CD4-positive, alpha-beta T cell treated with Interleukin-17A for 4 hours (primary cell): Measurements from ENCODE around the gene FERMT3.

ENCODE experiments used
- DNase-seq: peaks from one replicate; pipeline ENCODE4 v3.0.0-alpha.2; 2020; ENCODE audit warnings: mixed read lengths

FERMT3 gene

GRCh38 chr11:64186492-64187165 lies 19.9 kb upstream of the FERMT3 start:
- DNase-seq = peak; percentile 53

- DNase-seq = no peak
Measured at GRCh38 chr11:64192434-64192833, 14.1 kb upstream of the FERMT3 start.

DNA sequence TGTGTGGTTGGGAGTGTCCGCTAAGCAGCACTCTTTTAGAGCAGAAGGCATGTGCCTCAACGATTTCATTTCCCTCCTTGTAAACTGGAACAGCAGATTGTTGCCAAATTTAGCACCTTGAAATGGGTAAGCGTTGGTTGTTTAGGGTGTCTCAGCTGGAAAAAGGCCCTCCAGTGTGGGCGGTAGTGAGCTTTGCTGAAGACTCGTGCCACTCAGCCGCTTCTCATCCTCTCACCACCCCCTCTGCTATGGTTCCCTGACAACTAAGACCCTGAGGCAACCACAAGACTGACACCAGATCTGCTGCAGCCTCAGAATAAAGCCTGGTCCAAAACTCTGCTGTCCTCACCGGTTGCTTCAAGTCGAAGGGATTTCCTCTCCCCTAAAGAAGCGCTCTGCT lies 9.9 kb upstream of the FERMT3 start:
- DNase-seq = no peak

GRCh38 chr11:64198511-64198910 lies 8.0 kb upstream of the FERMT3 start:
- DNase-seq = no peak

- DNase-seq = no peak
Measured at GRCh38 chr11:64201543-64201942, 5.0 kb upstream of the FERMT3 start.

DNA sequence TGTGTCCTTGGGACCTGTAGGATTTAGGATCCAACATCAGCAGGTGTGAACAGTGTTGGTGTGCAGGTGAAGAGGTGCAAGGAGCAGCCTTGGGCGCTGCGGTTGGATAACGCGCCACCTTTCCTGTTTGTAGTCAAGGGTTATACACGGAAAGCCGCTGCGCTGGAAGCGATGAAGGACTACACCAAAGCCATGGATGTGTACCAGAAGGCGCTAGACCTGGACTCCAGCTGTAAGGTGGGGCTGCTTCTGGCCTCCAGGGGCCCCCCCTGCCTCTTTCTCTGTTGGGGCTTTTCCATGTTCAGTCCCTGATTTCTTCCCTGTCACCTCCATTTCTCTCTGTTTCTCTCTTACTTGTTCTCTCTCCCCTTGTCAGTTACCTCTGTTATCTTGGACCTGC lies 3.5 kb upstream of the FERMT3 start:
- DNase-seq = no peak

- no peak for DNase-seq
Measured at GRCh38 chr11:64203421-64204079, 3.0 kb upstream of the FERMT3 start.

GRCh38 chr11:64204080-64204440 lies 2.5 kb upstream of the FERMT3 start:
- no peak for DNase-seq

DNA sequence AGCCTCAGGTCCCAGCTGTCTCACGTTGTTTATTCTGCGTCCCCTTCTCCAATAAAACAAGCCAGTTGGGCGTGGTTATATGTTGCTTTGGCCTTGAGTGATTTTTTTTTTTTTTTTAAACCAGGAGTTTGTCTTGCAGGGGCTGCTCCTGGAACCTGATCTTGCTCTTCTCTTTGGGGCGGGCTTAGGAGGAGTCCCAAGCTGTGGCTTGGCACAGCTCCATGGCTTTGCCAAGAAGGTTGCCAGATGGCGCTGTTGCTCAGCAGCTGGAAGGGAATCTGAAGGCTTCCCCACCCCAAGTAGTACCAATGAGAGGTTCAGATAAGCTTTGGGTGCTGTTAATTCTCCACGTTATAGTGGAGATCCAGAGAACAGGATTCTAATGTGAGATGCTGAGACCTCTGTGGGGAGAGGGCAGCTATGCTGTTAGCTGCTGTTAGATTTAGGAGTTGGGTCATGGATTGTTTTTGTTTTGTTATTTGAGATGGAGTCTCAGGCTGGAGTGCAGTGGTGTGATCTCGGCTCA lies 2.0 kb upstream of the FERMT3 start:
- peak; percentile 89 for DNase-seq

- peak; percentile 85 for DNase-seq
Measured at GRCh38 chr11:64207256-64208085, 950 bp downstream of the FERMT3 start.

DNA sequence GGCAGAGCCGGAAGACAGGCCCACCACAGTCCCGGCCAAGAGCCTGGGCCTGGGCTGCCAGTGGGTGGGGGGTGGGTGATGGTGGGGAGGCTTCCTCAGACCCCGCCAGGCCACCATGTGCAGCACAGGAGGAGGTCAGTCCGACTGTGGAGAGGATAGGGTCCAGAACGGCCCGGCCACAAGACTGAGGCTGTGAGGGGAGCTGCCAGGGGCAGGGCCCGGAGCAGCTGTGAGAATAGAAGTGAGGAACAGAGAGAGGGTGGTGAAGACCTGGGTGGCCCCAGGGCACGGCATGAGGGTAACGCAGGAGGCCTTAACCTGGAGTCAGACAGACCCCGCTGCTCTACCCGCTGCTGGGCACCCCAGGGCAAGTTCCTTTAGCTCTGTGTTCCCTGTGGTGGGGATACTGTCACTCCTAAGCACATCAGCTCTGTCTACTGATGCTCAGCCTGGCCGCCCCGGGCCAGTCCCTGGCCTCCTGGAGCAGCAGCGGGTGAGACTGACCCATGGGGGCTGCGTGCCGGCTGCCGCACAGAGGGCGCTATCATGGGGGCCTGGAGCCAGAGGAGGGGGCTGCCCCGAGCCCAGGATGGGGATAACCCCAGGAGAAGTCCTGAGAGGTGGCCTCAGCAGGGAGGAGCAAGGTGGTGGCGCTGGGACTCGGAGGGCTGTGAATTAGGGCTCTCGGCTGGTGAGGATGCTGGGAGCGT lies 1.7 kb downstream of the FERMT3 start:
- no peak for DNase-seq

DNA sequence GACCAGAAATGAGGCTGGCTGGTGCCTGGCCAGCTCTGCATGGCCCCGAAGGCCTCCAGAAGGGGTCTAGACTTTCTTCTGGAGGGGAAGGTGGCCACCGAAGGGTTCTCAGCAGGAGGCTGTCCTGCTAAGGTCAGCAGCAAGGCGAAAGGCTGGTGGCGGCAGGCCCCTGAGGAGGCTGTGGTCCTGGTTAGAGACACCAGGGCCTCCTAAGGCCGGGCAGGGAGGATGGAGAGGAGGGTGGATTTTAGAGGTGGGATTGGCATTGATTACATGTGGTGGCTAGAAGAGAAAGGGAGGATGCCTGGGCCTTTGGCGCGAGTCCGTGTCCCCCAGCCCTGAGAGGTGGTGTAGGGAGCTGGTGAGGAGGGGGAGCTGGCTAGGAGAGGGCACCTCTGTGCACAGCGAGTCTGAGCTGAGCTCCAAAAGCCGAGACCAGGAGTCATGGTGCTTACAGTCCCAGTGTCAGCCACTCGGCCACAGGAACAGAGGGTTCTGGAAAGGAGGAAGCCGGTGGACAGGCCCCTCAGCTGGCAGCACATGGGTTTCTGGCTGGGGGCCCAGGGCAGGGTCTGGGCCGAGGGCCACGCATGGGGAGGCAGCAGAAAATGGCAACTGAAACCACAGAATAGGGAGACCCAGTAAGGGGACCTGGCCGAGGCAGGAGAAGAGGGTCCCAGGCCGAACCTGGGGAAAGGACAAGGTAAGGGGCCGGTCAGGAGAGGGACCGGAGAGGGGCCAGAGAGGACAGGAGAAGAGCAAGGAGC lies 2.5 kb downstream of the FERMT3 start:
- no peak for DNase-seq

DNA sequence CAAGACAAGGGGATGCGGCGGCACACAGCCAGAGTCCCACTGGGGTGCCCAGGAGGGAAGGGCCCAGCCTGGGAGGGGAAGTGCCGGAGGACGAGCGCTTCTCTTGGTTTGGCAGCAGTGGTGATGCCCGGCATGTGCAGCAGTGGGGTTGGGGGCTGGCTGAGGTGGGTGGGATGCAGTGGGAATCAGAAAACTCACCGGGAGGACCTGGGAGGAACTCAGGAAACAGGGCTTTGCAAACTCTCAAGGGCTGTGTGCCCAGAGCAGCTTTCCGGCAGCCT lies 3.0 kb downstream of the FERMT3 start:
- DNase-seq = no peak

DNA sequence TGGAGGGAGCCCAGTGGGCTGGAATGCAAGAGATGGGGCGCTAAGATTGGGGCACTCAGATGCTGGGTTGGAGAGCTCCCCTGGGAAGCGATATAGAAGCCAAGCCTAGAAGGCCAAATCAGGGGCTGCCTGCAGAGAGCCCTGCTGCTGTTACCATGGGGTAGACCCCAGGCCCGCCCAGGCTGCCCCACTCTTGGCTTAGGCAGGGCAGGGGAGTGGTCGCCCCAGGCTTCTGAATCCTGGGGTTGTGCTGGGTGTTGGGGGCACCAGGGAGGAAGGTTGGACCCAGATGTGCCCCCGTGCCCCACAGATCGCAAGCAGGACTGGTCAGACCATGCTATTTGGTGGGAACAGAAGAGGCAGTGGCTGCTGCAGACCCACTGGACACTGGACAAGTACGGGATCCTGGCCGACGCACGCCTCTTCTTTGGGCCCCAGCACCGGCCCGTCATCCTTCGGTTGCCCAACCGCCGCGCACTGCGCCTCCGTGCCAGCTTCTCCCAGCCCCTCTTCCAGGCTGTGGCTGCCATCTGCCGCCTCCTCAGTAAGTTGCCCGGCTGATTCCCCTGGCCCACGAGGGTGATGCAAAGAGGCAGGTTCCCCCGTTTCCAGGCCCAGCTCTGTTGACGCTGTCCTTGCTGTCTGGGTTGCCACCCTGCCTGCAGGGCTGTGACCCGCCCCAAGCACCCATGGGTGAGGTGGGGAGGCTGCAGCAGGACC lies 3.9 kb downstream of the FERMT3 start:
- DNase-seq = no peak

DNA sequence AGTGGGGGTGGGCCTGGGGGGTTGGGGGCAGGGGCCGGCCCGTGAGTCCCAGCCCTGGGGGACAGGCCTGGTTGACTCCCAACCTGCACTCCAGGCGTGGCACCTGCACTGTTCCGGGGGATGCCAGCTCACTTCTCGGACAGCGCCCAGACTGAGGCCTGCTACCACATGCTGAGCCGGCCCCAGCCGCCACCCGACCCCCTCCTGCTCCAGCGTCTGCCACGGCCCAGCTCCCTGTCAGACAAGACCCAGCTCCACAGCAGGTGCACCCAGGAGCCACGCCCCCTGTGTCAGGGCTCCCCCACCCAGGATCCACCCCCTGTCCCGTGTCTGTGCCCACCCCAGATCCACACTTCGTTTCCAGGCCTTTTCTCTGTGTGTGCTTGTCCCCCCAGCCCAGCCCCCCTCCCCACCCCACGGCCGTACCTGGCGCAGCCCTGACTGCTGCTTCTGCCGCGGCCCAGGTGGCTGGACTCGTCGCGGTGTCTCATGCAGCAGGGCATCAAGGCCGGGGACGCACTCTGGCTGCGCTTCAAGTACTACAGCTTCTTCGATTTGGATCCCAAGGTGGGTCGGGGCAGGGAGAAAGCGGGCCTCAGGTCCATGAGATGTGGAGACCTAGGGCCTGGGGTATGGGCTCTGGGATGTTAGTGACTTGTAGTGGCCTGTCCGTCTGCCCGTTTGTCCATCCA lies 4.8 kb downstream of the FERMT3 start:
- DNase-seq = no peak

GRCh38 chr11:64216879-64217278 lies 10.4 kb downstream of the FERMT3 start:
- no peak for DNase-seq

DNA sequence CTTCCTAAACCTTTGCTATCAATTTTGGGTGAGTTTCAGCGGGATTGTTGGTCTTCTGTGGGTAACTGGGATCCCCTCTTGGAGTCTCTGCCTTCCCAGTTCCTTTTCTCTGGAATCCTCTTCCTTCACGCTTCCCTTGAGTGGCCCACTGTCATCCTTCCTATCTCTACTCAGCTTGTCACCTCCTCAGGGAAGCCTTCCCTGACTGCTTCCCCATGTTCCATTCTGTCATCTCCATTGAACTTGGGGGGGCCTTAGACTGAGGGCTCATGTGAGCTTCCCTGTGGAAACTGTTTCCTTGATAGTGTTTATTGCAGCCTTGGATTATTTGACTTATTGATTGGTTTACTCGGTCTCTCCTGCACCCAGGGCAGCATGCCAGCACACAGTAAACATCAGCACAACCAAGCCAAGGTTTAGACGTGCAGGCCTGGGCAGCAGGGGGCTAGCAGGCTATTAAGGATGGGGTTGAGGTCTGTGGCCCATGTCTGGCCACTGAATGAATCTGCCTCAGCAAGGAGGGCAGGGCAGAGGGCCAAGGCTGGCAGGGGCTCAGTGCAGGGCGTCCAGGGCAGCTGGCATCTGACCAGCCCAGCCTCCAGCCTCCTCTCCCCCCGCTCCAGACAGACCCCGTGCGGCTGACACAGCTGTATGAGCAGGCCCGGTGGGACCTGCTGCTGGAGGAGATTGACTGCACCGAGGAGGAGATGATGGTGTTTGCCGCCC lies 12.3 kb downstream of the FERMT3 start:
- no peak for DNase-seq

- no peak for DNase-seq
Measured at GRCh38 chr11:64219354-64219684, 12.8 kb downstream of the FERMT3 start.

- DNase-seq = no peak
Measured at GRCh38 chr11:64219755-64220154, 13.2 kb downstream of the FERMT3 start.

DNA sequence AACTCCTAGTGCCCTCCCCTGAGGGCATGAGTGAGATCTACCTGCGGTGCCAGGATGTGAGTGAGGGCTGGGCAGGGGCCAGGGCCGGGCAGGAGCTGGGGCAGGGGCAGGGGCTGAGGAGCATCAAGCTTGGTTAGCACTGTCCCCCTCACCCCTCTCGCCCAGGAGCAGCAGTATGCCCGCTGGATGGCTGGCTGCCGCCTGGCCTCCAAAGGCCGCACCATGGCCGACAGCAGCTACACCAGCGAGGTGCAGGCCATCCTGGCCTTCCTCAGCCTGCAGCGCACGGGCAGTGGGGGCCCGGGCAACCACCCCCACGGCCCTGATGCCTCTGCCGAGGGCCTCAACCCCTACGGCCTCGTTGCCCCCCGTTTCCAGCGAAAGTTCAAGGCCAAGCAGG lies 13.8 kb downstream of the FERMT3 start:
- DNase-seq = no peak

GRCh38 chr11:64220798-64221197 lies 14.3 kb downstream of the FERMT3 start:
- DNase-seq = no peak
